ENCODE data around the gene OPN1LW.

The OPN1LW gene

DNA sequence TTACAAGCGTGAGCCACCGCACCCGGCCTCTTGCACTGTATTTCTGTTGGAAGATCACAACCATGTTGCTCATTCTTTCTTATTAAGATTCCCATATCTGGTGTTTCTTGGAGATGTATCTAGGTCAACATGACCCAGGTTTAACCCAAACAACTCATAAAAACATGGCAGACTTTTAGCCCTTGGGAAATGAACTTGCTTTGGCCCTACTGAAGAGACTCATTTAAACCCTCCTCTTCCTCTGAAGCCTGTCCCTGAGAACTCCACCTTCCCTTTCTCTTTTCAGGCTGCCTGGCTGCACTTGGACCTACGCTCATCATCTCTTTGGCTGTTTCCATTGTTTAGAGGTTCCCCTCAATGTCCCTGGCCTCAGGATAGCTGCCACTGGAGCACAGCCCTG, 22.8 kb upstream of the OPN1LW start:
- Mint-ChIP-seq H3K36me3 (ENCODE audit: low read depth) (no peaks in the 10 kb centered on the region), H3K4me1 (ENCODE audit: low read depth) (peaks cover 5% of the 10 kb centered on the region), H3K27ac (no peak overlapping the region), H3K27me3 (peaks cover 9% of the 10 kb centered on the region), H3K9me3 (no peaks in the 10 kb centered on the region), H3K4me3 (no peak overlapping the region)
- intact Hi-C loops (cut with micrococcal nuclease), result no loop called here

DNA sequence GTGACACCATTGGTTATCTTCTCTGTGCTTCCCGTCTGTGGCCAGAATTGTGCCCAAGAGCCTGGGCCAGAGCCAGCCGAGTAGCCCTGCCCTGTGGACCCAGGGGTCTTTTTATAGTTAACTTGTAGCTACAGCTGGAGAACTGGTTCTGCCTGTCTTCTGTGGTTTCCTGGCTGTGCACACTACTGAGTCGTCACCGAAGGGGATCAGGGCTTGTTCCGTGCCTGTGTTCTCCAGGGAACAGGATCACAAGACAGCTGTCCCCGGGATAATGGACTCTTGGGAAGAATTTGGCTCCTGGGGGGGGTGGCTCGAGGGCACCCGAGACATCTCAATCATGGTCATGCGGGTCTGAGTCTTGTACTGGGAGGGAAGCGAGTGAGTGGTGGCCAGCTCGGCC, 22.1 kb upstream of the OPN1LW start:
- Mint-ChIP-seq H3K27me3 (peaks cover 7% of the 10 kb centered on the region), H3K9me3 (no peaks in the 10 kb centered on the region), H3K27ac (no peak overlapping the region), H3K4me1 (ENCODE audit: low read depth) (peaks cover 5% of the 10 kb centered on the region), H3K4me3 (no peak overlapping the region), H3K36me3 (ENCODE audit: low read depth) (no peaks in the 10 kb centered on the region)
- intact Hi-C loops (cut with micrococcal nuclease), result no loop called here

DNA sequence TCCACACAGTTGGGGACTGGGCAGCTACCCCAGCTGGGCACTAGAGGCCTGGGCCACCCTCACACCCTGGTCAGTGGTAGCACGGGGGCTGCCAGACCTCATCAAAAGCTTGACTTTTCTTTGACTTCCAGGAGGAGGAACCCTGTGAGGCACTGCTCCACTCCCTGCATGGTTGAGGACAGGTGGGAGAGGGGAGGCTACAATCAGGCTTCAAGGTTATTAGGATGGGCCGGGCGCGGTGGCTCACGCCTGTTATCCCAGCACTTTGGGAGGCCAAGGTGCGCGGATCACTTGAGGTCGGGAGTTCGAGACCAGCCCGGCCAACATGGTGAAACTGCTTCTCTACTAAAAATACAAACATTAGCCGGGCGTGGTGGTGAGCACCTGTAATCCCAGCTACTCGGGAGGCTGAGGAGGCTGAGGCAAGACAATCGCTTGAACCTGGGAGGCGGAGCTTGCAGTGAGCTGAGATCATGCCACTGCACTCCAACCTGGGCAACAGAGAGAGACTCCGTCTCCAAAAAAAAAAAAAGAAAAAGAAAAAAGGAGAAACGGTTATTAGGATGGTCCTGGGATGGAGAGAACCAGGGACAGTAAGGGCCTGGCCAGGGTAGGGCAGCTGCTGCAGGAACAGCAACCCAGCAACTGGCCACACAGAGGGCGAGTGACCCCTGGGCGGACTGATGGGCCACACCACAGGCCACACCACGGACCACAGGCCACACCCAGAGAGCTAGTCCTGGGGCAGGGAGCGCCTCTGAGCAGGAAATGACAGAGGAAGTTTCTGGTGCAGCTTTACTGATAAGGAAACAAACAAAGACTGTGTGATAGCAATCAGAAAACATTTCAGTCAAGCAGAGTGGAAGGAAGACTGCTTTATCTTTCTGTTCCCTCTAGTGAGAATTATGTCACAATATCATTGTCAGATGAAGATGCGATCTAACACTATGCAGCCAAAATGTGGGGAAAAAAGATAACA, 20.5 kb upstream of the OPN1LW start:
- peaks cover 7% of the 10 kb centered on the region for H3K27me3 Mint-ChIP-seq
- peak overlapping the region; percentile 22 for H3K27ac Mint-ChIP-seq
- no peaks in the 10 kb centered on the region for H3K9me3 Mint-ChIP-seq
- H3K36me3 Mint-ChIP-seq (ENCODE audit: low read depth), result no peaks in the 10 kb centered on the region
- H3K4me3 Mint-ChIP-seq, result no peak overlapping the region
- intact Hi-C loops (cut with micrococcal nuclease), result no loop called here
- peaks cover 5% of the 10 kb centered on the region for H3K4me1 Mint-ChIP-seq (ENCODE audit: low read depth)

DNA sequence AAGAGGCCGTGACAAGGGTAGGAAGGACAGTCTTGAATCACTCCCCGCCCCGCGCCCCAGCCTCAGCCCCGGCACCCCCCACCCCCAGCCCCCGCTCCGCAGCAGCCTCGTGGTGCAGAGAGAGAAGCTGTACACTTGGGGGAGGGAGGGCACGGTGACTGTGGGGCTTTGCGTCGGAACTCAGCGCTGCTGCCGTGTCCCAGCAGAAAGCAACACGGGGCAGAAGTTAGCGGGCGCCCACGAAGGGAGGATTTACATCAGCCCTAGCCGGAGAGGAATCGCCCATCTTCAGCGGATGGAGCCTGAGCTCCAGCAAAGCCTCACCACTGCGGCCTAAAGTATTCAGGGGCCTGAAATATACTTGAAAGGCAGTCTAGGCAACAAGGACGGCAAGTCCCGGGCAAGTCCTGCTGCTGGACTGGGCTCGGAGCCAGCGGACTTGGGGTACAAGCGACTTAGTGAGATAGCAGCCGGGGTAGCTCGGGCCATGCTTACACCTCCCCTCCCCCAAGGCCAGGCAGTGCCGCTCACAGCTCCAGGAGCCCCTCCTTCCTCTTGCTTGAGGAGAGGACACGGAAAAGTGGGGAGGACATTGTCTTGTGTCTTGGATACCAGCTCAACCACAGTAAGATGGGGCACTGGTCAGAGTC, 18.5 kb upstream of the OPN1LW start:
- peaks cover 5% of the 10 kb centered on the region for H3K4me1 Mint-ChIP-seq (ENCODE audit: low read depth)
- H3K36me3 Mint-ChIP-seq (ENCODE audit: low read depth), result no peaks in the 10 kb centered on the region
- no peak overlapping the region for H3K4me3 Mint-ChIP-seq
- H3K27me3 Mint-ChIP-seq, result peaks cover 7% of the 10 kb centered on the region
- no peak overlapping the region for H3K27ac Mint-ChIP-seq
- no peaks in the 10 kb centered on the region for H3K9me3 Mint-ChIP-seq
- intact Hi-C loops (cut with micrococcal nuclease), result no loop called here

DNA sequence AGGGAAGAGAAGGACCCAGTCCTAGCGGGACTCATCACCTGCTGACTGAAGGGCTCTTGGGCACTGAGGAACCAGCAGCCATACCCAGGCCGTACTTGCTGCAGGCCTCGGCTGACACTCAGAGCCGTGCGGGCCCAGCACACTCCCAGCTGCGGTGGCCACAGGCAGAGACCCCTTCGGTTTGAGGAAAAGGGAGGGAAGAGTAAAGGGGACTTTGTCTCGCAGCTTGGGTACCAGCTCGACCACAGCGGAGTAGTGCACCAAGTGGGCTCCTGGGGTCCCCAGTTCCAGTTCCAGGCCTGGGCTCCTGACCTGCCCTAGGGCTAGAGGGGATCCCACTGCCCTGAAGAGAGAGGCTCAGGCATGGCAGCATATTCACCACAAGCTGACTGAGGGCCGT, 17.9 kb upstream of the OPN1LW start:
- peaks cover 5% of the 10 kb centered on the region for H3K4me1 Mint-ChIP-seq (ENCODE audit: low read depth)
- intact Hi-C loops (cut with micrococcal nuclease), result no loop called here
- H3K27ac Mint-ChIP-seq, result no peak overlapping the region
- peaks cover 7% of the 10 kb centered on the region for H3K27me3 Mint-ChIP-seq
- no peaks in the 10 kb centered on the region for H3K36me3 Mint-ChIP-seq (ENCODE audit: low read depth)
- H3K4me3 Mint-ChIP-seq, result no peak overlapping the region
- no peaks in the 10 kb centered on the region for H3K9me3 Mint-ChIP-seq

DNA sequence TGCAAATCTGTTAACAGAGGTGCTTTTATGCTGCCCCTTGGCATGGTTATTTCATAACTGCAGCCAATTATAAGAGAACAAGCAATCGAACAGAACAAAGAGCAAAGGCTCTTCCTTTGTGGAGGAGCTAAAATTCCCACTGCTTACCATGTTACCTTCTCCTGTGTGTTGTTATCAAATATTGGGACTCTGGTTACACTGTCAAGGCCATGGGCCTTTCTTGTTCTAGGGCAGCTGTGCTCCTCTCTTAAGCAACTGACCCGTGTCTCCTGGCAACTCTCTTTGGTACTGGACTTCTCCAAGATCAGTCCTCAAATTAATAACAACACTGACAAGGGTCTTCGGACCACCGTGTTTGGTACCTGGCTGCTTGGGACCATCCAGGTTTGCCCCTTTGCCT, 12.1 kb upstream of the OPN1LW start:
- H3K4me3 Mint-ChIP-seq, result no peak overlapping the region
- intact Hi-C loops (cut with micrococcal nuclease), result loop anchor here (5.0 kb wide), 1 partner anchor 400 kb away; no protein-coding TSS in a partner anchor
- no peak overlapping the region for H3K27ac Mint-ChIP-seq
- peaks cover 5% of the 10 kb centered on the region for H3K4me1 Mint-ChIP-seq (ENCODE audit: low read depth)
- no peaks in the 10 kb centered on the region for H3K36me3 Mint-ChIP-seq (ENCODE audit: low read depth)
- H3K27me3 Mint-ChIP-seq, result peaks cover 6% of the 10 kb centered on the region
- no peaks in the 10 kb centered on the region for H3K9me3 Mint-ChIP-seq

DNA sequence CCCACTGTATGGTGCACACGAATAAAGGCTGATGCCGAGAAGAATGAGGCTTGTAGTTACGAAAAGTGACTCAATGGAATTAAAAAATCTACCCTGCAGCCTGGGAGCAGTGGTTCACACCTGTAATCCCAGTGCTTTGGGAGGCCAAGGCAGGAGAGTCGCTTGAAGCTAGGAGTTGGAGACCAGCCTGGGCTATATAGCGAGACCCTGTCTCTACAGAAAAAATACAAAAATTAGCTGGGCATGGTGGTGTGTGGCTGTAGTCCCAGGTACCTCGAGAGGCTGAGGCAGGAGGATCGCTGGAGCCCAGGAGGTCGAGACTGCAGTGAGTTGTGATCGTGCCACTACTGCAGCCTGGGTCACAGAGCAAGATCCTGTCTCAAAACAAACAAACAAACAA, 11.7 kb upstream of the OPN1LW start:
- Mint-ChIP-seq H3K27me3 (peaks cover 6% of the 10 kb centered on the region), H3K9me3 (no peaks in the 10 kb centered on the region), H3K4me1 (ENCODE audit: low read depth) (peaks cover 5% of the 10 kb centered on the region), H3K36me3 (ENCODE audit: low read depth) (no peaks in the 10 kb centered on the region), H3K27ac (no peak overlapping the region), H3K4me3 (no peak overlapping the region)
- intact Hi-C loops (cut with micrococcal nuclease), result loop anchor here (5.0 kb wide), 1 partner anchor 400 kb away; no protein-coding TSS in a partner anchor

DNA sequence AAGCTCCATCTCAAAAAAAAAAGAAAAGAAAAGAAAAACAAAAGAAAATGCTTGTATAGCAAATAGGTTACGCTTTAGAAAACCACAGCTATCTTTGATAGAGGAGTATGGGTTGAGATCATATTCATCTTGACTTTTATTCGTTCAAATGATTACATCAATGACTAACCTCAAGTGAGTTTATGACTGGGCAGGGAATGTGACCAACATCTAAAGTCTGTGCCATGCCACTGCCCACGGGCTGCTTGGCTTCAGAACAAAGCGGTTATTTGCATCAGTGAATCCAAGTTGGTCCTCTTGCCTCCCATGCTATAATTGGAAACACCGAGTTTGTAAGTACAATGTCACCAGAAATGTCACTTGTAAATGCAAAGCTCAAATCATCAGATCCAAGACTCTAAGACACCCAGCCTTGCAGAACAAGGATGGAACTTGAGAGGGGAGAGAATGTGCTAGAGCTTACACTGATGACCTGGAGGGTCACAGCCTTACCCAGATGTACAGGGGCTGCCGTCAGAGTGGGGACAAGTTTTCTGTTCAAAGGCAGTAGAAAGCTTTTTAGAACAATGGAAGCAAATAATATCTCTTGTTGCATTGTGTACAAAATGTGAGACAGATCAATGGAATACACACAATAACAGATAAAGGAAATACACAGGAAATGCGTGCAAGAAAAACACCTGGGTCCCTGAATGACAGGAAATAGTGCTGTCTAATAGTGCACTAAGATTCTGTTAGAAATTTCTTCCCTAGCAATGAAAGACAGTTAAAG, 8.4 kb upstream of the OPN1LW start:
- Mint-ChIP-seq H3K27ac (no peak overlapping the region), H3K27me3 (peaks cover 12% of the 10 kb centered on the region), H3K36me3 (ENCODE audit: low read depth) (no peaks in the 10 kb centered on the region), H3K9me3 (no peaks in the 10 kb centered on the region), H3K4me3 (no peak overlapping the region), H3K4me1 (ENCODE audit: low read depth) (peaks cover 11% of the 10 kb centered on the region)
- intact Hi-C loops (cut with micrococcal nuclease), result no loop called here

DNA sequence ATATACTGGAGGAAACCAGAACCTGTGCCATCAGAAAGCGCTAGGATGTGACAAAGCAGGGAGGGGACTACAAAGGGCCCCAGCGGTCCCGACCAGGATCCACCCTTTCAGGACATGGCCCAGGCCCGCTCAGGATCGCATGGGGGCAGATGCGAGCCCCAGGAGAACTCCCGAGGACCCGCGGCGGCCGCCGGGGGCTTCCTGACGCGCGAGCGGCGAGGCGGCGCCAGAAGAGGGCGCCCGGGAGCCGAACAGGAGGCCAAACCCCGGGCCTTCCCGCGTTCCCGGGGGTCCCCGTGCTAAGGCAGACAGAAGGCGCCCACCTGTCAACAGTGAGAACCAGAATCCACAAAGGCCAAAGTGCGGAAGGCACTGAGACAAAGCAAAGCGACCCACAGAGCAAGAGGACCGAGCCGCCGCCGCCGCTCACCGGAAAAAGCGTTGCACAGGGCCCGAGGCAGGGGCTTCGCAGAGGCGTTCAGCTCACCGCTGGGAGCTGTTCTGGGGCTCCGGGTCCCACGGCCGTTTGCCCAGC, 7.3 kb upstream of the OPN1LW start:
- Mint-ChIP-seq H3K4me3 (peak overlapping the region; percentile 83), H3K9me3 (no peaks in the 10 kb centered on the region), H3K27me3 (peaks cover 12% of the 10 kb centered on the region), H3K27ac (peak overlapping the region; percentile 78), H3K36me3 (ENCODE audit: low read depth) (no peaks in the 10 kb centered on the region), H3K4me1 (ENCODE audit: low read depth) (peaks cover 11% of the 10 kb centered on the region)
- intact Hi-C loops (cut with micrococcal nuclease), result no loop called here

DNA sequence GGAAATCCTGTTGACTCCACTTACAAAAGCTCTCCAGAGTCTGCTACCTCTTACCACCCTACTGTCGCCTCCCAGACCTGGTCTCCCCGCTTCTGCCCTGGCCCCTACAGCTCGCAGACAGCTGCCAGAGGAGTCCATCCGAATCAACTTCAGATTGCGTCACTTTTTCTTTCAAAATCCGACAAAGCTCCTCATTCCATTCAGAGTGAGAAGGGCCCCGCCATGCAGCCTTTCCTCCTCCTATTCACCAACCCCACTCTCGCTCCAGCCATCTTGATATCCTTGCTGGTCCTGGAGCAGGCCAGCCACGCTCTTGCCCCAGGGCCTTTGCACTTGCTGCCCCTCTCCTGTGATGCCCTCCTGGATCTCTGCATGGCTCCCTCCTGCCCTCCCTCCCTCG, 5.2 kb upstream of the OPN1LW start:
- Mint-ChIP-seq H3K27me3 (peaks cover 12% of the 10 kb centered on the region), H3K9me3 (no peaks in the 10 kb centered on the region), H3K4me3 (no peak overlapping the region), H3K36me3 (ENCODE audit: low read depth) (no peaks in the 10 kb centered on the region), H3K27ac (no peak overlapping the region), H3K4me1 (ENCODE audit: low read depth) (peaks cover 11% of the 10 kb centered on the region)
- intact Hi-C loops (cut with micrococcal nuclease), result no loop called here

DNA sequence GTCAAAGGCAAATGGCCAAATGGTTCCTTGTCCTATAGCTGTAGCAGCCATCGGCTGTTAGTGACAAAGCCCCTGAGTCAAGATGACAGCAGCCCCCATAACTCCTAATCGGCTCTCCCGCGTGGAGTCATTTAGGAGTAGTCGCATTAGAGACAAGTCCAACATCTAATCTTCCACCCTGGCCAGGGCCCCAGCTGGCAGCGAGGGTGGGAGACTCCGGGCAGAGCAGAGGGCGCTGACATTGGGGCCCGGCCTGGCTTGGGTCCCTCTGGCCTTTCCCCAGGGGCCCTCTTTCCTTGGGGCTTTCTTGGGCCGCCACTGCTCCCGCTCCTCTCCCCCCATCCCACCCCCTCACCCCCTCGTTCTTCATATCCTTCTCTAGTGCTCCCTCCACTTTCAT, 3.8 kb upstream of the OPN1LW start:
- Mint-ChIP-seq H3K9me3 (no peaks in the 10 kb centered on the region), H3K36me3 (ENCODE audit: low read depth) (no peaks in the 10 kb centered on the region), H3K27ac (no peak overlapping the region), H3K4me3 (no peak overlapping the region), H3K4me1 (ENCODE audit: low read depth) (peaks cover 11% of the 10 kb centered on the region), H3K27me3 (peaks cover 10% of the 10 kb centered on the region)
- intact Hi-C loops (cut with micrococcal nuclease), result no loop called here

DNA sequence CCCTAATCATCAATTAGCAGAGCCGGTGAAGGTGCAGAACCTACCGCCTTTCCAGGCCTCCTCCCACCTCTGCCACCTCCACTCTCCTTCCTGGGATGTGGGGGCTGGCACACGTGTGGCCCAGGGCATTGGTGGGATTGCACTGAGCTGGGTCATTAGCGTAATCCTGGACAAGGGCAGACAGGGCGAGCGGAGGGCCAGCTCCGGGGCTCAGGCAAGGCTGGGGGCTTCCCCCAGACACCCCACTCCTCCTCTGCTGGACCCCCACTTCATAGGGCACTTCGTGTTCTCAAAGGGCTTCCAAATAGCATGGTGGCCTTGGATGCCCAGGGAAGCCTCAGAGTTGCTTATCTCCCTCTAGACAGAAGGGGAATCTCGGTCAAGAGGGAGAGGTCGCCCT, 3.3 kb upstream of the OPN1LW start:
- H3K9me3 Mint-ChIP-seq, result no peaks in the 10 kb centered on the region
- no peaks in the 10 kb centered on the region for H3K36me3 Mint-ChIP-seq (ENCODE audit: low read depth)
- intact Hi-C loops (cut with micrococcal nuclease), result no loop called here
- peaks cover 8% of the 10 kb centered on the region for H3K27me3 Mint-ChIP-seq
- H3K27ac Mint-ChIP-seq, result no peak overlapping the region
- peaks cover 11% of the 10 kb centered on the region for H3K4me1 Mint-ChIP-seq (ENCODE audit: low read depth)
- no peak overlapping the region for H3K4me3 Mint-ChIP-seq

DNA sequence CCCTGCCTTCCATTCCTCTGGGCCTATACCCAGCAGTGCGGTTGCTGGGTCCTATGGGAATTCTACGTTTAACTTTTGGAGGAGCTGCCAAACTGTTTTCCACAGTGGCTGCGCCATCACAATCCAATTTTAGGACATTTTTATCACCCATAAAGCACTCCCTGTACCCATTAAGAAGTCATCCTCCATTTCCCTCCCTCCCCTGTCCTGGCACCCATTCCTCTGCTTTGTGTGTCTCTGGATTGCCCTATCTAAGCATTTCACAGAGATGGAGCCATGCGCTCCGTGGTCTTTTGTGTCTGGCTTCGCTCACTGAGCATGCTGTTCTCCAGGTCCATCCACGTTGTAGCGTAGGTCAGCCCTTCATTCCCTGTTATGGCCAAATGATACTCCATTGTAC, 1.7 kb upstream of the OPN1LW start:
- Mint-ChIP-seq H3K27ac (no peak overlapping the region), H3K27me3 (peaks cover 6% of the 10 kb centered on the region), H3K4me3 (no peak overlapping the region), H3K9me3 (no peaks in the 10 kb centered on the region), H3K4me1 (ENCODE audit: low read depth) (peaks cover 6% of the 10 kb centered on the region), H3K36me3 (ENCODE audit: low read depth) (no peaks in the 10 kb centered on the region)
- intact Hi-C loops (cut with micrococcal nuclease), result no loop called here

All from dendritic cell treated with granulocyte-macrophage colony-stimulating factor and Interleukin-4, amounts not matched to agents 40 ng/mL and 50 ng/mL, for 4 days (primary cell).